ENCODE data around the gene RP9. TPM values are rescaled to one million over a fixed set of nuclear protein-coding genes. Genes with fewer than 3 reads are reported as not detected.
"Not testable (repeated sequence)": the region's sequence is repeated elsewhere in the genome, so short reads cannot be mapped to it uniquely, and the experiment has no call there.

Gene RP9
- total and polyA plus RNA-seq, 2 donors, result 15.5 to 17.8 TPM

- whole genome bisulfite sequencing, result 90% methylated on average over 3 of the region's 3 CpGs
- Histone ChIP-seq H3K9me3 (ENCODE audit: control insufficient read depth in 2 of 2, insufficient read depth in 1 of 2, low read length in 1 of 2) (no peaks in the 10 kb centered on the region), H3K27ac (ENCODE audit: low read depth in 1 of 2, low read length in 1 of 2) (no peak overlapping the region), H3K4me3 (ENCODE audit: low read length in 2 of 2) (no peak overlapping the region), H3K27me3 (ENCODE audit: control insufficient read depth in 2 of 2, insufficient read depth in 1 of 2, low read length in 1 of 2) (peaks cover 3 to 22% of the 10 kb centered on the region in 2 donors), H3K36me3 (ENCODE audit: control insufficient read depth in 2 of 2, insufficient read depth in 2 of 2, low read length in 1 of 2) (no peaks in the 10 kb centered on the region), H3K4me1 (ENCODE audit: control insufficient read depth in 2 of 2, insufficient read depth in 2 of 2, low read length in 2 of 2) (peaks cover 13 to 22% of the 10 kb centered on the region in 2 donors)
- no peak for DNase-seq (ENCODE audit: low read depth in 6 of 9, low spot score in 9 of 9)
These were observed 2.4 kb upstream of the RP9 start for GRCh38 chr7:33111614-33112013.

GRCh38 chr7:33109758-33110238 lies 594 bp upstream of the RP9 start:
- Histone ChIP-seq H3K27me3 (ENCODE audit: control insufficient read depth in 2 of 2, insufficient read depth in 1 of 2, low read length in 1 of 2) (peaks cover 3 to 22% of the 10 kb centered on the region in 2 donors), H3K9me3 (ENCODE audit: control insufficient read depth in 2 of 2, insufficient read depth in 1 of 2, low read length in 1 of 2) (no peaks in the 10 kb centered on the region), H3K4me3 (ENCODE audit: low read length in 2 of 2) (peak overlapping the region; percentile 33 to 94), H3K27ac (ENCODE audit: low read depth in 1 of 2, low read length in 1 of 2) (peak overlapping the region in 1 of 2 donors; percentile 74), H3K36me3 (ENCODE audit: control insufficient read depth in 2 of 2, insufficient read depth in 2 of 2, low read length in 1 of 2) (no peaks in the 10 kb centered on the region), H3K4me1 (ENCODE audit: control insufficient read depth in 2 of 2, insufficient read depth in 2 of 2, low read length in 2 of 2) (peaks cover 13 to 22% of the 10 kb centered on the region in 2 donors)
- DNase-seq (ENCODE audit: low read depth in 6 of 9, low spot score in 9 of 9), result peak in 1 of 9 donors; percentile 2
- WGBS, result 25% methylated on average over 11 of the region's 11 CpGs

- Histone ChIP-seq H3K9me3 (ENCODE audit: control insufficient read depth in 2 of 2, insufficient read depth in 1 of 2, low read length in 1 of 2) (peaks cover 0 to under 1% of the 10 kb centered on the region in 2 donors), H3K27me3 (ENCODE audit: control insufficient read depth in 2 of 2, insufficient read depth in 1 of 2, low read length in 1 of 2) (peaks cover 3 to 19% of the 10 kb centered on the region in 2 donors), H3K4me1 (ENCODE audit: control insufficient read depth in 2 of 2, insufficient read depth in 2 of 2, low read length in 2 of 2) (peaks cover 13 to 22% of the 10 kb centered on the region in 2 donors), H3K36me3 (ENCODE audit: control insufficient read depth in 2 of 2, insufficient read depth in 2 of 2, low read length in 1 of 2) (peaks cover under 1% of the 10 kb centered on the region in 2 donors), H3K4me3 (ENCODE audit: low read length in 2 of 2) (peak overlapping the region; percentile 74 to 94), H3K27ac (ENCODE audit: low read depth in 1 of 2, low read length in 1 of 2) (peak overlapping the region; percentile 58 to 64)
- 2% methylated on average over 10 of the region's 10 CpGs for WGBS
- DNase-seq (ENCODE audit: low read depth in 6 of 9, low spot score in 9 of 9), result peak in 3 of 9 donors; percentile 18 to 50 (median 21)
These were observed 625 bp downstream of the RP9 start for GRCh38 chr7:33108554-33109004.

- DNase-seq (ENCODE audit: low read depth in 6 of 9, low spot score in 9 of 9), result peak in 4 of 9 donors; percentile 33 to 70 (median 43)
- peak overlapping the region in 1 of 2 donors; percentile 74 for H3K4me3 ChIP-seq (ENCODE audit: low read length in 2 of 2)
- H3K27ac ChIP-seq (ENCODE audit: low read depth in 1 of 2, low read length in 1 of 2), result no peak overlapping the region
- H3K4me1 ChIP-seq (ENCODE audit: control insufficient read depth in 2 of 2, insufficient read depth in 2 of 2, low read length in 2 of 2), result peaks cover 13 to 22% of the 10 kb centered on the region in 2 donors
- WGBS, result 64% methylated on average over 7 of the region's 7 CpGs
- peaks cover 3 to 16% of the 10 kb centered on the region in 2 donors for H3K27me3 ChIP-seq (ENCODE audit: control insufficient read depth in 2 of 2, insufficient read depth in 1 of 2, low read length in 1 of 2)
- peaks cover 0 to 1% of the 10 kb centered on the region in 2 donors for H3K9me3 ChIP-seq (ENCODE audit: control insufficient read depth in 2 of 2, insufficient read depth in 1 of 2, low read length in 1 of 2)
- H3K36me3 ChIP-seq (ENCODE audit: control insufficient read depth in 2 of 2, insufficient read depth in 2 of 2, low read length in 1 of 2), result peaks cover 10 to 11% of the 10 kb centered on the region in 2 donors
These were observed 1.8 kb downstream of the RP9 start for GRCh38 chr7:33107136-33108066.

- no peak for DNase-seq (ENCODE audit: low read depth in 6 of 9, low spot score in 9 of 9)
- peaks cover 33 to 49% of the 10 kb centered on the region in 2 donors for H3K36me3 ChIP-seq (ENCODE audit: control insufficient read depth in 2 of 2, insufficient read depth in 2 of 2, low read length in 1 of 2)
These were observed 7.3 kb downstream of the RP9 start for GRCh38 chr7:33101906-33102305.

GRCh38 chr7:33100770-33101169 lies 8.4 kb downstream of the RP9 start:
- H3K27me3 ChIP-seq (ENCODE audit: control insufficient read depth in 2 of 2, insufficient read depth in 1 of 2, low read length in 1 of 2), result no peaks in the 10 kb centered on the region
- H3K4me3 ChIP-seq (ENCODE audit: low read length in 2 of 2), result no peak overlapping the region
- peaks cover 0 to 1% of the 10 kb centered on the region in 2 donors for H3K9me3 ChIP-seq (ENCODE audit: control insufficient read depth in 2 of 2, insufficient read depth in 1 of 2, low read length in 1 of 2)
- no peak for DNase-seq (ENCODE audit: low read depth in 6 of 9, low spot score in 9 of 9)
- 97% methylated on average over 3 of the region's 3 CpGs for WGBS
- no peak overlapping the region for H3K27ac ChIP-seq (ENCODE audit: low read depth in 1 of 2, low read length in 1 of 2)
- peaks cover 0 to 3% of the 10 kb centered on the region in 2 donors for H3K4me1 ChIP-seq (ENCODE audit: control insufficient read depth in 2 of 2, insufficient read depth in 2 of 2, low read length in 2 of 2)
- peaks cover 40 to 59% of the 10 kb centered on the region in 2 donors for H3K36me3 ChIP-seq (ENCODE audit: control insufficient read depth in 2 of 2, insufficient read depth in 2 of 2, low read length in 1 of 2)

More at GRCh38 chr7:33101906-33102305, 7.3 kb downstream of the RP9 start:
- Histone ChIP-seq H3K4me3 (ENCODE audit: low read length in 2 of 2) (no peak overlapping the region), H3K9me3 (ENCODE audit: control insufficient read depth in 2 of 2, insufficient read depth in 1 of 2, low read length in 1 of 2) (peaks cover 0 to 1% of the 10 kb centered on the region in 2 donors), H3K27me3 (ENCODE audit: control insufficient read depth in 2 of 2, insufficient read depth in 1 of 2, low read length in 1 of 2) (no peaks in the 10 kb centered on the region), H3K27ac (ENCODE audit: low read depth in 1 of 2, low read length in 1 of 2) (no peak overlapping the region), H3K4me1 (ENCODE audit: control insufficient read depth in 2 of 2, insufficient read depth in 2 of 2, low read length in 2 of 2) (peaks cover 0 to 4% of the 10 kb centered on the region in 2 donors)
- 98% methylated on average over 3 of the region's 3 CpGs for WGBS

GRCh38 chr7:33099154-33099940 lies 9.9 kb downstream of the RP9 start:
- H3K4me1 ChIP-seq (ENCODE audit: control insufficient read depth in 2 of 2, insufficient read depth in 2 of 2, low read length in 2 of 2), result peaks cover 0 to 3% of the 10 kb centered on the region in 2 donors
- peaks cover 0 to 1% of the 10 kb centered on the region in 2 donors for H3K9me3 ChIP-seq (ENCODE audit: control insufficient read depth in 2 of 2, insufficient read depth in 1 of 2, low read length in 1 of 2)
- no peak for DNase-seq (ENCODE audit: low read depth in 6 of 9, low spot score in 9 of 9)
- WGBS, result 70% methylated on average over 4 of the region's 4 CpGs
- H3K36me3 ChIP-seq (ENCODE audit: control insufficient read depth in 2 of 2, insufficient read depth in 2 of 2, low read length in 1 of 2), result peaks cover 45 to 64% of the 10 kb centered on the region in 2 donors
- no peak overlapping the region for H3K27ac ChIP-seq (ENCODE audit: low read depth in 1 of 2, low read length in 1 of 2)
- no peak overlapping the region for H3K4me3 ChIP-seq (ENCODE audit: low read length in 2 of 2)
- no peaks in the 10 kb centered on the region for H3K27me3 ChIP-seq (ENCODE audit: control insufficient read depth in 2 of 2, insufficient read depth in 1 of 2, low read length in 1 of 2)

GRCh38 chr7:33094745-33095275 lies 14.4 kb downstream of the RP9 start:
- H3K36me3 ChIP-seq (ENCODE audit: control insufficient read depth in 2 of 2, insufficient read depth in 2 of 2, low read length in 1 of 2), result peaks cover 37 to 50% of the 10 kb centered on the region in 2 donors
- not testable (repeated sequence) for DNase-seq (ENCODE audit: low read depth in 6 of 9, low spot score in 9 of 9); H3K9me3 ChIP-seq (ENCODE audit: control insufficient read depth in 2 of 2, insufficient read depth in 1 of 2, low read length in 1 of 2); H3K4me3 ChIP-seq (ENCODE audit: low read length in 2 of 2); H3K27ac ChIP-seq (ENCODE audit: low read depth in 1 of 2, low read length in 1 of 2); H3K4me1 ChIP-seq (ENCODE audit: control insufficient read depth in 2 of 2, insufficient read depth in 2 of 2, low read length in 2 of 2); H3K27me3 ChIP-seq (ENCODE audit: control insufficient read depth in 2 of 2, insufficient read depth in 1 of 2, low read length in 1 of 2)
- WGBS, result 95% methylated on average over 5 of the region's 6 CpGs

All from thymus (tissue), 11 donors.